Activated gamma-delta T cell treated with Interleukin-2 at 50 U/mL for 16 hours (primary cell): ENCODE measurements around the gene TMEM238.
A peak's percentile ranks its signal among the peaks of the same experiment; 100 is the strongest.

Experiments used
- DNase-seq: peaks from one replicate; pipeline ENCODE4 v3.0.0-alpha.2; 2020

The TMEM238 gene

DNA sequence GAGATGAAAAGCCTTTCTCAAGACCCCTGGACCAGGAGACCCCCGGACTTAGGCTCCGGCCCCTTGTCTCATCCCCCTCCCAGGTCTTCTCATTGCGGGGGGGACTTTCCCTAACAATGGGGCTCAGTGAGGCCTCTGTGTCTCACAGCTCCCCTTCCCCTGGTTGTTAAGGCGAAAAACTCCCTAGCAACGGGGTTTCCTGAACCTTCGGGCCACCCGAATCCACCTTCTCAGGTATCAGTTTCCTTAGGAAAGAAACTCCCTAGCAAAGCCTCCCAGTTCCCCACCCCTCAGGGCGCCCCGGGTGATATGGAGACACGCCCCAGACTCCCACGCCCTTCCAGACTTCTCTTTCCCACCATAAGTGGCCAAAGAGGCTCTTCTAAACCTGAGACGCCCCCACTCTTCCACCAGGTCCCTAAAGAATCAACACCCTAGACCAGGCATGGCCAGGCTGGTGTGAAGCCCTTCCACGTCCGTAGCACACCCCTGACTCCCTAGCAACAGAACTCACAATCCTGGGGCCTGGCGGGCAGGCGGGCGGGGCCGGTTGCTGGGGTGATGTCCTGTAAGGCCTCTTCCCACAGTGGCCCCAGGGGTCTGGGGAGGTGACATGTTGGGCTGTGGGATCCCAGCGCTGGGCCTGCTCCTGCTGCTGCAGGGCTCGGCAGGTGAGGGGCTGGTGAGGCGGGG is 7.7 kb downstream of the TMEM238 start, which contains the start of gene TMEM190:
Gene TMEM190, plus strand, starts transcription at position 586 of the 693 bp plus-strand sequence. Its CDS starts 28 bp downstream, at position 614.
- no peak for DNase-seq

DNA sequence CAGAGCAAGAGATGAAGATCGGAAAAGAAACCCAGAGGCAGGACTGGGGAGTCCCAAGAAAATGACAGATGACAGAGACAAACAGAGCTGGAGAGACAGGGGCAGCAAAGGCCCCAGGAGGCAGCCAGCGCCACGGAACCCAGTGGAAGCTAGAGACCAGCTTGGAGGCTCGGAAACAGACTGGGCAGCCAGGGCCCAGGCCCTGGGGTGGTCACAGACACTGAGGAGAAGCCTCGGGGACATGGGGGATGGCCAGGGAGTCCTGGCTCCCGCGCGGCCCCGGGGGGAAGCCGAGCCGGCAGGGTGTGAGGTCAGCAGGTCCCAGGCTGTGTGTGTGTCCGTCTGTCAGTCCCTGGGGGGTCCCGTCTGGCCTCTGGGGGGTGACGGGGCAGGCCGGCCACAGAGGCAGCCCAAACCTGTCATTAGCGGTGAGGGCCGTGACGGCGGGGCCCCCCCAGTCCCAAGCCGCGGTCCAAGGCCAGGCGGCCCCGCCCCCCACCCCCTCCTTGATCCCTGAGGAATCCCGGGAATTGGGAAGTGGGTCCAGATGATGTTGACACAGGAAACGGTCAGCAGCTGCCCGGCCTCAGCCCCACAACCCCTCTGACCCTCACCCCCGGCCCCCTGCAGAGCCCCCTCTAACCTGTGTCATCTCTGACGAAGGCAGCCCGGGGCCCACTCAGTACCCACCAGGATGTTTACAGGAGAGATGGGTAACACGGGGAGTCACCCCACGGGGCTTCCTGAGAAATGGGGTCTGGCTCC is 9.9 kb downstream of the TMEM238 start:
- no peak for DNase-seq

DNA sequence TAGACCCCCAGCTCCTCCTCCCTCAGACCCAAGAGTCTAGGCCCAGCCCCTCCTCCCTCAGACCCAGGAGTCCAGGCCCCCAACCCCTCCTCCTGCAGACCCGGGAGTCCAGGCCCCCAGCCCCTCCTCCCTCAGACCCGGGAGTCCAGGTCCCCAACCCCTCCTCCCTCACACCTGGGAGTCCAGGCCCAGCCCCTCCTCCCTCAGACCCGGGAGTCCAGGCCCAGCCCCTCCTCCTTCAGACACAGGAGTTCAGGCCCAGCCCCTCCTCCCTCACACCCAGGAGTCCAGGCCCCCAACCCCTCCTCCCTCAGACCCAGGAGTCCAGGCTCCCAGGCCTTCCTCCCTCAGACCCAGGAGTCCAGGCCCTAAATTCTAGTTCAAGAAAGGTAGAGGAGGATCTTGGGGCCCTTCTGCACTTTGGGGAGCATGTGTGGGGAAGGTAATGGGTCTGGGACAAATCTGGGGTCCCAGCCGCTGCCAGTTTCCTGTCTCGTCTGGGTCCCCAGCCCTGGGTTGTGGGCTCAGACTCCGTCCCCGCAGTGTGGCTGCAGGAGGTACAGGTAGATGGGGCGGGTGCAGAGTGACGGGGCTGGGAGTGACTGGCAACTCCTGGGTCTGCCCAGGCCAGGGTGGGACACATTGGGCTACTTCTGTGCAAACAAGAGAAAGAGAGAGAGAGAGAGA is 10.6 kb downstream of the TMEM238 start:
- no peak for DNase-seq

DNA sequence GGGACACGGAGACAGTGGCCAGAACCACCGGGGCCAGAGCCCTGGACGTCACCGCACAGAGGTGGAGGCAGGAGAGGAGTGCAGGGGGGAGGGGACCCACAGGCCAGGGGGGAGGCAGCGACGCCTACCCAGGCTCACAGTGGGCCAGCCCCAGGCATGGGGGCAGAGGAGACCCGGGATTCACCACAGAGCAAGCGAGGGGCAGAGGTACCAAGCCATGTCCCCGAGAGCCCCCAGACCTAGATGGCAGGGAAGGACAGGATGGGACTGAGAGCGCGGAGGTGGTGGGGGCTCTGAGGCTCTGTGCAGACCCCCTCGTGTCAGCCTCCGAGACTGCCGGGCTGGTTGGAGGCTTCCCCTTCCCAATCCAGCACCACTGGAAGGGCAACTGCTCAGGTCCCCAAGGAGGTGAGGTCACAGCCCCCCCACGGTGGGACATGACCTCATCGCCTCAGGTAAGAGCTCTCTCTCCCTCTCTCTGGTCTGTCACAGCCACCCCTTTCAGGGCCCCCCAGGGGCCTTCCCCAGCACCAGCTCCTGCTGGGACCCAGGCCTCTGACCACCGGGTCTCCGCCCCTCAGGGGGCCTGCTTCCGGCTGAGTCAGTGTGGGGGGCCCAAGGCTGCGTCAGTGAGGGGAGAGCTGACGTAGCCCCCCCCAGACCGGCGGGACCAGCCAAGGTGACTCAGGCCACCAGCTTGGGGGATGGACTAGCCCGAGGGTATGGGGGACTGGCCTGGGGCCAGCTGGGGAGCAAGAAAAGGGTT is 11.6 kb downstream of the TMEM238 start:
- no peak for DNase-seq

DNA sequence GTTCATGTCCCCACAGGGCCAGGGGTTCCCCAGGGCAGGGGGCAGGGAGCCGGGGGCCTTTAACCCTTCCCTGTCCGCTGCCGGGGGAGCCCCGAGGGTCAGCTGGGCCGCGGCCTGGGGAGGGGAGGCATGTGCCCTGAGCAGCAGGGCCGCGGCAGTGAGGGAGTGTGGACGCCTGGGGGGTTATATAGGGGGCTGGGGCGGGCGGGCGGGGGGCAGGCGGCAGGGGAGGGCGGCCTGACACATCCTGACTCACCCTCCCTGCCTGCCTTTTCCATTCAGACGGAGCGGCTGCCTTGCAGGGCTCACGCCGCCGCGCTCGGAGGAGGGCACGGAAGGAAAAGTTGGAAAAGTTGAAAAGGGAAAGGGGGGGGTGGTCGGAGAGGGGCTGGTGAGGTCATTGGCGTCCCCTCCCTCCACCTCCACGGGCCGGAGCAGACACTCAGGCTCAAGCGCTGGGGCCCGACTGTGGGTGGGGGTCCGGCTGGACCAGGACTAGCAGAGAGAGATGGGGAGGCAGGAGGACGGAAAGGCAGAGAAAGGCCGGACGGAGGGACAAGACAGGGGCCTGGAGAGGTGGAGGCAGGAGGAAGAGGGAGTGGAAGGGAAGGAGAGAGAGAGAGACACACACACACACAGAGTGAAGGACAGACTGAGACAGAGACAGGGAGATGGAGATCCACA is 13.6 kb downstream of the TMEM238 start, which contains the start of gene IL11:
Gene IL11, minus strand, starts transcription at position 159 of the 684 bp plus-strand sequence. Its CDS starts 153 bp downstream, at position 6.
- DNase-seq: no peak

DNA sequence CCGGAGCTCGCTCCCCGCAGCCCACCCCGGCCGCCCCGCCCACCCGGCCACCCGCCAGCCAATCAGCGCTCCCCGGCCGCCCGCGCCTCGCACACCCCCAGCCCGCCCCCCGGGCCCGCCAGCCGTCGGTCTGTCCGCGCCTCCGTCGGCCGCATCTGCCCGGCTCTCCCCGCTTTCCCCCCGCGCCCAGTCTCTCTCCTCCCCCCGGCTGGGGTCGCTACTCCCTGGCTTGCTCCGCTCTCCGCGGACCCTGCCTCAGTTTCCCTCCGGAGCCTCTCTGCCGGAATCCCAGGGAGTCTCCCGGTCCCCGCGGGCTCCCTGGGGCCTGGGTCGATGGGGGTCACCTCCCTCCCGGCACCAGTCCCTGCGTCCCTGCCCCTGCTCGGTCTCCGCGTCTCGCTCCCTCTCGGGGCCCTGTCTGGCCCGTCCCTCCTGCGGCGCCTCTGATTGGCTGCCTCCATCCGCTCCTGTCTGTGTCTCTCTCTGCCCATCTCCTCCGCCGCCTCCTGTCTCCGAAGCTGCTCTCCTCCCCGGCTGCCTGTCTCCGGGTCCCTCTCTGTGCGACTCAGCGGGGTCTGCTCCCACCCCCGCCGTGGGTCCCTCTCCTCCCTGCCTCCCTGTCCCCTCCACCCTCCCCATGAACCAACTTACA is 14.3 kb downstream of the TMEM238 start:
- DNase-seq: peak; percentile 33

DNA sequence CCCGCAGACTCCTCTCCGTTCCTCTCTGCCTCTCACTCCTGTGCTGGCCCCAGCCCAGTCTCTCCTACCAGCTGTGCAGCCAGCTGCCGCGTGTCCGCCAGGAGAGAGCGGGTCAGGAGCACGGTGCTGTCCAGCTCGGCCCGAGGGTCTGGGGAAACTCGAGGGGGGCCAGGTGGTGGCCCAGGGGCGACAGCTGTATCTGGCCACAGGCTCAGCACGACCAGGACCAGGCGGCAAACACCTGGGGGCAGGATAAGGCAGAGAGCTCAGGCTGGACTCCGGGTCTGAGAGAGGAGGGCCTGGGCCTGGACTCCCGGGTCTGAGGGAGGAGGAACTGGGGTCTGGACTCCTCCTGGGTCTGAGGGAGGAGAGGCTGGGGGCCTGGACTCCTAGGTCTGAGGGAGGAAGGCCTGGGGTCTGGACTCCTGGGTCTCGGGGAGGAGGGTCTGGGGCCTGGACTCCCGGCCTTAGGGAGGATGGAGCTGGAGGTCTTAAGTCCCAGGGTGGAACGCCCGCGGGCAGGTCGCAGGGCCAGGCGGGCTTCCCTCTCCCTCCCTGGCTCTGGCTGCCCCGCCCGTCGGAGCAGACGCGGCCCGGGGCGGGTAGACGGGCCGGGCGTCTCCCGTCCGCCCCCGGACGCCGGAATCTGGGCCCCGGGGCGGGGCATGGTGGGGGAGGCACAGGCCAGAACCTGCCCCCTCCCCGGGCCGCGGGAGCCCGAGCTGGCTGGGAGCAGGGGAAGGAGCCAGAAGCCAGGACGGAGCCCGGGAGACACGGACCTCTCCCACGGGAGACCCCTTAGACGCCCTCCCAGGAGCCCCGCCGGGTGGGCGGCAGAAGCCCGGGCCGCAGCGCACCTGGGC is 15.2 kb downstream of the TMEM238 start:
- no peak for DNase-seq

DNA sequence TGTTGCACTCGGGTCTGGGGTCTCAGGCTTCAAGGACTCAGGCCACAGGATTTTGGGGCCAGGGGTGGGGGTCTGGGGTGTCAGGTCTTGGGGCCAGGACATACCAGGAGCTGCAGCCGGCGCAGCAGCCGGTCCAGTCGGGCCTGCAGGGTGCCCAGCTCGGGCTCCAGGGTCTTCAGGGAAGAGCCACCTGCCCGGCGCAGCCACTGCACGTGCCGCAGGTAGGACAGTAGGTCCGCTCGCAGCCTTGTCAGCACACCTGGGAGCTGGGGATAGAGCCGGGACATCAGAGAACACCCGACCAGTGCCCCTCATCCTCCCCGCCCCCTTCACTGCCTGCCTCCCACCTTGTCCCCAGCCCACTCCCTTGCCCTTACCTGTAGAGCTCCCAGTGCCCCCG is 16.0 kb downstream of the TMEM238 start:
- no peak for DNase-seq

DNA sequence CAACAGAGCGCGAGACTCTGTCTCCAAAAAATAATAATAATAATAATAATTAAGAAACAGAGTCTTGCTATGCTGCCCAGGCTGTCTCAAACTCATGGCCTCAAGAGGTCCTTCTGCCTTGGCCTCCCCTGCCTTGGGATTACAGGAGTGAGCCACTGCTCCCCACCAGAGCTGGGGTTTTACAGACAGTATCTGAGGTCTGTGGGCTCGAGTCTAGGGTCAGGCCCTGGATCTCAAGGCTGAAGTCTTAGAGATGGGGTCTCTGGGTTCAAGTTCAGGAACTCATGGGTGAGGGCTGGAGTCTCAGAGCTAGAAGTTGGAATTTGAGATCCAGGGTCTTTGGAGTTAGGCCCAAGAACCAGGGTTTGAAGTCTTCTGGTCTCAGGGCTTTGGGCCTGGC is 17.3 kb downstream of the TMEM238 start:
- no peak for DNase-seq

DNA sequence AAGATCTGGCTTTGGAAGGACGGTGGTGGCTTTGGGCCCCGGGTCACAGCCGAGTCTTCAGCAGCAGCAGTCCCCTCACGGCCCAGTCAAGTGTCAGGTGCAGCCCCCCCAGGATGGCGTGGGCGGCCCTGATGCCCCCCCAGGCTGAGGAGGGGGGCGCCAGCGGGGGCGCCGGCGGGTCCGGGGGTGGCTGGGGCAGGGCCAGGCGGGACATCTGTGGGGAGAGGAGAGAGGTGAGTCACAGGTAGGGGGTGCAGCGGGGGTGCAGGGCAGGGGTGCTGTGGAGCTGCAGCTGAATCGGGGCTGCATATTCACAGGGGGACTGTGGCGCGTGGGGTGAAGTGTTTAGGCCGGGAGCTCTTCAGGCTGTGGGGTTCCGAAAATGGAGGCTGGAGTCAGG is 18.1 kb downstream of the TMEM238 start:
- DNase-seq: no peak

DNA sequence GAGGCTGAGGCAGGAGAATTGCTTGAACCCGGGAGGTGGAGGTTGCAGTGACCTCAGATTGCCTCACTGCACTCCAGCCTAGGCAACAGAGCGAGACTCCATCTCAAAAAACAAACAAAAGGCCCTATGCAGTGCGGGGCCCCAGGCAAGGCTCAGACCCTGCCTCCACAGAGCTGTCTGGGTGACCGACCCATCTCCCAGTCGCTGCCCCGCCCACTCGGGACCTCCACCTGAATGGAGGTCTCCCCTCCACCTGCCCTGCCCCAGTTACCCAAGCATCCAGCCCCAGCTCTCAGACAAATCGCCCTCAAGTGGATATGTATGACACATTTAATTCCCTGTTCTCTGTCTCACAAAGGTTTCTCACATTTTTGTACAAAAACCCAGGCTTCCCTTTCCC is 18.8 kb downstream of the TMEM238 start:
- no peak for DNase-seq

DNA sequence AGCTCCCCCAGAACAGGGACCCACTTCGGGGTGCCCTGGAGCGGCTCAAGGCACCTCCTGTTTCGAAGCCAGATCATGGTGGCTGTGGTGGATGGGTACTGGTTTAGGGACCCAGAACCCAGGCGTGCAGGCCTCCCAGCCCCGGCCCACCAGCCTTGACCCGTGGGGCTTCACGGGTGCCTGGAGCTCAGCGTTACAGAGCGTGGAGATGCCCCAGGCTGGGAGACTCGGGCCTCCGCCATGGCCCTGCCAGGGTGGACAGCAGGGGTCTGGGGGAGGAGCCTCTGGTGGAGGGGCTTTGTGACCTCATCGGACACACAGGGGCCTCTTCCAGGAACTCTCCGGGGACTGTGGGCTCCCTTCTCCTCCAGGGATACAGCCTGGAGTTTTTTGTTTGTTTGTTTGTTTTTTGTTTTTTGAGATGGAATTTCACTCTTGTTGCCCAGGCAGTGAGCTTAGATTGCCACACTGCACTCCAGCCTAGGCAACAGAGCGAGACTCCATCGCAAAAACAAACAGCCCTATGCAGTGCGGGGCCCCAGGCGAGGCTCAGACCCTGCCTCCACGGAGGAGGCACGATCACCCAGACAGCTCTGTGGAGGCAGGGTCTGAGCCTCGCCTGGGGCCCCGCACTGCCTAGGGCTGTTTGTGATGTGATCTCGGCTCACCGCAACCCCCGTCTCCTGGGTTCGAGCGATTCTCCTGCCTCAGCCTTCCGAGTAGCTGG is 20.9 kb downstream of the TMEM238 start, which contains the start of gene GARIN5B:
Gene GARIN5B, minus strand, starts transcription at position 271 of the 727 bp plus-strand sequence. Its CDS starts 194 bp downstream, at position 77.
- DNase-seq: no peak

DNA sequence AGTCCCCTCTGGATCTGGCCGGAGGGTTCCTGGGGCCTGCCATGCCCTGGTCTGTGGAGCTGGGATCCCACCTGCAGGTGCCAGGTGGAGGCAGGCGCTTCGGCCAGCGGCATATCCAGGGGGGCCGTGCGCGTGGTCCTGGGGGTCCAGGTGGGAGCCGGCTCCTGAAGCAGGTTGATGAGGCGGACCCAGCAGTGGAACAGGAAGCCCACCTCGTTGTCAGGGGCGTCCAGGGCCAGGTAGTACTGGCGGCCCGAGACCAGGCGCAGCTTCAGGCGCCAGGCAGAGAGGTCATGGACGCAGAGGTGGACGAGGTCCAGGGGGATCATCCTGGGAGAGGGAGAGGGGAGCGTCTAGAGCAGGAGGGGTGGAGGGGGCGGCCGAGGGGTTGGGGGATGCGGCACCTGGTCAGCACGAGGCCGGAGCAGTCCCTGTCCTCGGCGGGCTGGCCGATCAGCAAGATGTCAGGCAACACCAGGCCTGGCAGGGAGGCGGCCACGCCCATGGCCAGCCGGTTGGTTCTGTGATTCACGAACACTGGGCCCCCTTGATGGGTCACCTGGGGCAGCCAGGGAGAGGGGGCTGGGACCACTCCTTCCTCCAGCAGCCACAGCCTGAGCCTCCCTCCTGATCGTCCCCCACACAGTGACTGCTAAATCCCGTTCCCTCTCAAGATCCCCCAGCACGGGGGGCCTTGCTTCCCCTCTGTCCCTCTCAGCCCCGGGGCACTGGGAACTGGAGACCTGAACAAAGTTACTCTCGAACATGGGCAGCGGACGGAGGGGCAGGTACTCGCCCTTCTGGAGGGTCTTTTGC is 21.7 kb downstream of the TMEM238 start:
- no peak for DNase-seq

DNA sequence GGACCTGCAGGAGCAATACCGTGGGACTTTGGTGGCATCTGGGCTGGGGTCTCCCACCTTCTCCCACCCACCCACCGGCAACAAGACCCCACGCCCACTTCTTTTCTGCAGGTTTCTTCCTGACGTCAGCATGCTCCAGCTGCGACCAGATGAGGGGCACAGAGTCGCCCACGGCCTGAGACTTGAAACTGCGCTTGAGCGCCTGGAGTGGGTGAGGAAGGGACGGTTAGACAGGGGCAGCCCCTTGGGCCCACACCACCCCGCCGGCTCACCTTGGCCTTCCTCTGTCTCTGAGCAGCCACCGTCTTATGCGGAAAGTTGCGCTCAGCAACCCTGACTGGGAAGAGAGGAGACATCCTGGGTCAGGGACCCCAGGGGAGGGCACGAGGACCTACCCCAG is 23.2 kb downstream of the TMEM238 start:
- no peak for DNase-seq

DNA sequence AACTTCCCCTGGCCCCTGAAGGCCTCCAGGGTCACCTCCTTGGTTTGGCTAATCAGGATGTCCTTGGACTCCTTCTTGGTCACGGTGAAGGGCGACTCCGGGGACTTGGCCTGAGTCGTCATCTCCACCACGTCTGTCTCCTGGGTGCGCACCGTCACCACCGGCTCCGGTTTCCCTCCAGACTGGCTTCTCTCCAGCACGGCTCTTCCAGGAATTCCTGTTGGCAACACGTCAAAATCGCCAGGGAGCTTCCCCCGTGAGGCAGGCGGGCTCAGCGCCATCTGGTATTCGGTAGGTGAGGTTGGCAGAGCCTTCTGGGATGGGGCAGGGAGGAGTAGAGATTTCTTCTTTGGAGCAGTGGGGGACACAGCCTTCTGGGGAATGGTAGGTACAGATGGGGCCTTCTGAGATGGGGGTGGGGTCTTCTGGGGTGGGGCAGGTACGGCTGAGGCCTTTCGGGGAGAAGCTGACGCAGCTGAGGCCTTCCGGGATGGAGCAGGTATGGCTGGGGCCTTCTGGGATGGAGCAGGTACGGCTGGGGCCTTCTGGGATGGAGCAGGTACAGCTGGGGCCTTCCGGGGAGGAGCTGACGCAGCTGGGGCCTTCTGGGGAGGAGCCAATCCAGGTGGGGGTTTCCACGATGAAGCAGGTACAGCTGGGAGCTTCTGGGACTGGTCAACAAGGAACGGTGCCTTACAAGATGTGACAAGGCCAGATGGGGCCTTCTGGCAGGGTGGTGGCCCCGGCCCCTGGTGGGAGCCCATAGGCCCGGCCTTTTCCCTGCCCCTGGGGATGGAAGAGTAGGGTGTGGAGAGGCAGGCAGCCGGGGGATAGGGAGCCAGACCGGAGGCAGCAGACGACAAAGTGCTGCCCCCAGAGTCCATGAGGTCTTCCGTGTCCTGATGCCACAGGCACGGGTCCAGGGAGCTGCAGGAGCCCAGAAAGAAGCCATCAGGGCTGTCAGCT is 24.9 kb downstream of the TMEM238 start:
- DNase-seq: no peak

DNA sequence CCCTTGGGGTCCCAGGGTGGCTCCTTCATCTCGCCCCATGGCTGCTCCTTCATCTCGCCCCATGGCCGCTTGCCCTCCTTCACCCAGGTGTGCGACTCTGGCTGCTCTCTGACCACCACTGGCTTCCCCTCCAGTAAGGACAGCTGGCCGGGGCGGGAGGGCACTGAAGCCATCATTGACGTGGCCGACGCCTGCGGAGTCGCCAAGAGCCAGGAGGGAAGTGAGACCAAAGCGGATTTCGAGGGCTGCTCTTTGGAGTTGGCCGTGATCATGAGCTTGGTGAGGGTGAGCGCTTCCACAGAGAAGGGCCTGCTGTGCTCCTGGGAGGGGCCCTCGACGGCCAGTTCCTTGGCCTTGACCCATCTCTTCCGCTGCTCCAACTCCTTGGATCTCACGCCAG is 25.6 kb downstream of the TMEM238 start:
- DNase-seq: no peak

DNA sequence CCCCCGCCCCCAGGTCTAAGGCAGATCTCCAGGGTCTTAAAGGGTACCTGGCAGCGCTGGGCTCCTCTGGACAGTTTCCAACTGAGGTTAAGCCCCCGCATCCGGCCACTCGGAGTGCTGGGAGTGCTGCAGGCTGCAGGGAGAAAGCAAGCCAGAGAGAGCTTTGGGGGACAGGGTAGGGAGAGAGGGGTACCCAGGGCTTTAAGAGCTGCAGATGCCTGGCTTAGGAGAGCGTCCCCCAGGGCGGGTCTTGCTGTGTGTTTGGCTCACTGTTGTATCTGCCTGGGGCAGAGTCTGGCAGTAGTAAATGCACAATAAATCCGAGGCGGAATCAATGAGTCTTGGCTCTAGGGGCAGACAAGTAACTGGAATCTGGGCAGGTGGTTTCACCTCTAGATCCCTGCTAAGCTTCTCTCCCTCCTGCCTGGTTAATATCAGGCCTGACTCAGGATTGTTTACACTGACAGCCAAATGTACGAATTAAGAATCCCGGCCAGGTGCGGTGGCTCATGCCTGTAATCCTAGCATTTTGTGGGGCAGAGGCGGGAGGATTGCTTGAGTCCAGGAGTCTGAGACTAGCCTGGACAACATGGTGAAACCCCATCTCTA is 28.8 kb downstream of the TMEM238 start:
- no peak for DNase-seq
